Activated CD4-positive, alpha-beta T cell treated with anti-CD3 and anti-CD28 coated beads, Interleukin-2, amount 10 ng/mL, durations not matched to agents 24 days and 14 days (primary cell): ENCODE results near the gene CTDSP1. TPM values are rescaled to one million over a fixed set of nuclear protein-coding genes. Genes with fewer than 3 reads are reported as not detected.

Experiments used
- DNase-seq: peaks from one replicate; pipeline ENCODE4 v3.0.0; 2022
- H3K27ac Mint-ChIP-seq: one replicate; pipeline ENCODE4 v1.8.0; 2022; ENCODE audit warnings: mild to moderate bottlenecking, mixed read lengths
- H3K27me3 Mint-ChIP-seq: one replicate; pipeline ENCODE4 v1.8.0; 2022; ENCODE audit warnings: mixed read lengths
- H3K36me3 Mint-ChIP-seq: one replicate; pipeline ENCODE4 v1.8.0; 2022; ENCODE audit warnings: low read depth, mild to moderate bottlenecking, mixed read lengths
- H3K4me1 Mint-ChIP-seq: one replicate; pipeline ENCODE4 v1.8.0; 2021; ENCODE audit warnings: mixed read lengths
- H3K4me3 Mint-ChIP-seq: one replicate; pipeline ENCODE4 v1.8.0; 2022; ENCODE audit warnings: mild to moderate bottlenecking, moderate library complexity, mixed read lengths
- H3K9me3 Mint-ChIP-seq: one replicate; pipeline ENCODE4 v1.8.0; 2021; ENCODE audit warnings: mixed read lengths
- intact Hi-C: fragments of 100-400 bp; cut with micrococcal nuclease; formaldehyde crosslinking; loops from one replicate; pipeline ENCODE4 v1.15.1; 2023
- total RNA-seq: library from RNA; stranded (reverse); gene quantifications from 2 replicates; pipeline ENCODE4 v1.2.3, GENCODE V29; 2022

The CTDSP1 gene
- total RNA-seq, 1 donor from 2014 or later, result 103 TPM

DNA sequence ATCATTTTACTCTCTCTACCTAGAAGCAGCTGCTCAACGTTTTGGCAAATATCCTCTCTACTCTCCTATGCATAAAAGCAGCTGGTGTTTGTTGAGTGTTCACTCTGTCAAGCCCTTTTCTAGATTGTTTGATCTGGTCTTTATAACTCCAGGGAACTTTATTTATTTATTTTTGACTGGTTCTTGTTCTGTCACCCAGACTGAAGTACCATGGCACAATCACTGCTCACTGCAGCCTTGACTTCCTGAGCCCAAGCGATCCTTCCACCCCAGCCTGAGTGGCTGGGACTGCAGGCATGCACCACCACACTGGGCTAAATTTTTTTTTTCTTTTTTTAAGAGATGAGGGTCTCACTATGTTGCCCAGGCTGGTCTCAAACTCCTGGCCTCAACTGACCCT is 30.3 kb upstream of the CTDSP1 start:
- no peak for DNase-seq
- H3K27me3 Mint-ChIP-seq, result peaks cover 27% of the 10 kb centered on the region
- peaks cover 4% of the 10 kb centered on the region for H3K4me1 Mint-ChIP-seq
- H3K4me3 Mint-ChIP-seq, result peak overlapping the region; percentile 30
- H3K9me3 Mint-ChIP-seq, result no peaks in the 10 kb centered on the region
- H3K27ac Mint-ChIP-seq, result no peak overlapping the region
- H3K36me3 Mint-ChIP-seq, result no peaks in the 10 kb centered on the region
- intact Hi-C loops, result loop anchor here (2.0 to 5.0 kb wide), 2 partner anchors 29 to 77 kb away; partner anchors contain the start of genes CTDSP1 and TMBIM1

DNA sequence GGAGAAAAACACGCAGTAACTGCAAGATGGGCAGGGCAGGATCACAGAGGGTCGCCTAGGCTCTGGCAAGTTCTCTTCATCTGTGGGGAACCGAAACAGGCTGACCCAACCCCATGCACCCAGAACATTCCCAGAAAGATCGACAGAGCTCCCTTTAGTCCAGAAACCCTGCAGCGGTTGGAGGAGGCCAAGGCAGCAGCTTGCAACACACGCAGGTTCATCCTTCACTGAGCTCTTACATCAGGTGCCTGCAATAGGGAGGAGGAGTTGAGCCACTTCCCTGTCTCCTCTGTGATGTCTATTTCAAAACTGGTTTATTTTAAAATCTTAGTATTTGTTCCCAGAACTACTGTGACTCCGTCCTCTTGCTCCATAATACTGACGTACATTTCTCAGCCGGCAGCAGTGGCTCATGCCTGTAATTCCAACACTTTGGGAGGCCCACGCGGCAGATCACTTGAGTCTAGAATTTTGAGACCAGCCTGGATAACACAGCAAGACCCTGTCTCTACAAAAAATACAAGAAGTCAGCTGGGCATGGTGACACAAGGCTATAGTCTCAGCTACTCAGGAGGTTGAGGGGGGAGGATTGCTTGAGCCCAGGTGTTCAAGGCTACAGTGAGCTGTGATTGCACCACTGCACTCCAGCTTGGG is 29.1 kb upstream of the CTDSP1 start:
- intact Hi-C loops, result no loop called here
- peaks cover 23% of the 10 kb centered on the region for H3K27me3 Mint-ChIP-seq
- DNase-seq, result no peak
- peaks cover 4% of the 10 kb centered on the region for H3K4me1 Mint-ChIP-seq
- H3K27ac Mint-ChIP-seq, result no peak overlapping the region
- no peaks in the 10 kb centered on the region for H3K36me3 Mint-ChIP-seq
- H3K9me3 Mint-ChIP-seq, result no peaks in the 10 kb centered on the region
- no peak overlapping the region for H3K4me3 Mint-ChIP-seq

DNA sequence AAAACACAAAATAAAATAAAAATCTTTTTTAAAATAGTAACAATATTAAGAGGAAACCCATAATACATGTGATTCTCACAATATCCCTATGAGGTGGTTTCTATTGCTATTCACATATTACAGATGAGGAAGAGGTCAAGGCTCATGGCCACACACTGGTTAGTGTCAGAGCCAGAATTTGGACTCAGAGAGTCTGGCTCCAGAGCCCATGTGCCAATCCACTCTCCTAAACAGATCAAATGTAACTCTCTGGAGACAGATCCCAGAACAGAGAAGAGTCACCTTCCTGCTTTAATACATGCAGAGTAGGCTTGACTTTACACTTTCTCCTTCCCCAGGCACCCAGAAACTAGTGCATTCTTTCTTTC is 27.7 kb upstream of the CTDSP1 start:
- DNase-seq, result no peak
- Mint-ChIP-seq H3K27me3 (peaks cover 21% of the 10 kb centered on the region), H3K4me3 (no peak overlapping the region), H3K36me3 (no peaks in the 10 kb centered on the region), H3K27ac (no peak overlapping the region), H3K4me1 (peaks cover 4% of the 10 kb centered on the region), H3K9me3 (no peaks in the 10 kb centered on the region)
- intact Hi-C loops, result no loop called here

DNA sequence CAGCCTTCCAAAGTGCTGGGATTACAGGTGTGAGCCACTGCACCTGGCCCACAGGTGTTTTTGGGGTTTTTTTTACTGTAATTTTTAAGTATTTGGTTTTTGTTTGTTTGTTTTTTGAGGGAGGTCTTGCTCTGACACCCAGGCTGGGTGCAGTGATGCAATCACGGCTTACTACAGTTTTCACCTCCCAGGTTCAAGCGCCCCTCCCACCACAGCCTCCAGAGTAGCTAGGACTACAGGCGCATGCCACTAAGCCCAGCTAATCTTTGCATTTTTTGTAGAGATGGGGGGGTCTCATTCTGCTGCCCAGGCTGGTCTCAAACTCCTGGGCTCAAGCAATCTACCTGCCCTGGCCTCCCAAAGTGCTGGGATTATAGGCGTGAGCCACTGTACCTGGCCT is 24.9 kb upstream of the CTDSP1 start:
- DNase-seq, result no peak
- Mint-ChIP-seq H3K27ac (no peak overlapping the region), H3K36me3 (no peaks in the 10 kb centered on the region)

DNA sequence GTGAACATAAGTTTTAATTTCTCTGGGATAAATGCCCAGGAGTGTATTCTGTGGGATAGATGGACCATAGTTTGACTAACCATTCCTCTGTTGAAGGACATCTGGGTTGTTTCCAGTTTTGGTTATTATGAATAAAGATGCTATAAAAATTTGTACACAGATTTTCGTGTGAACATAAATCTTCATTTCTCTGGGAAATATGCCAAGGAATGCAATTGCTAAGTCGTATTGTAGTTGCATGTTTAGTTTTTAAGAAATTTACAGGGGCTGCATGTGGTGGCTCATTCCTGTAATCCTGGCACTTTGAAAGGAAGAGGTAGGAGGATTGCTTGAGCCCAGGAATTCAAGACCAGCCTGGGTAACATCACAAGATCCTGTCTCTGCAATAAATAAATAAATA is 24.5 kb upstream of the CTDSP1 start:
- no peak for DNase-seq
- Mint-ChIP-seq H3K27me3 (peaks cover 22% of the 10 kb centered on the region), H3K4me1 (no peaks in the 10 kb centered on the region), H3K4me3 (no peak overlapping the region), H3K36me3 (no peaks in the 10 kb centered on the region), H3K9me3 (no peaks in the 10 kb centered on the region), H3K27ac (no peak overlapping the region)
- intact Hi-C loops, result no loop called here

More for the DNA sequence above, 24.9 kb upstream of the CTDSP1 start:
- H3K27me3 Mint-ChIP-seq, result peaks cover 23% of the 10 kb centered on the region
- H3K4me3 Mint-ChIP-seq, result no peak overlapping the region
- H3K9me3 Mint-ChIP-seq, result no peaks in the 10 kb centered on the region
- intact Hi-C loops, result no loop called here
- no peaks in the 10 kb centered on the region for H3K4me1 Mint-ChIP-seq

DNA sequence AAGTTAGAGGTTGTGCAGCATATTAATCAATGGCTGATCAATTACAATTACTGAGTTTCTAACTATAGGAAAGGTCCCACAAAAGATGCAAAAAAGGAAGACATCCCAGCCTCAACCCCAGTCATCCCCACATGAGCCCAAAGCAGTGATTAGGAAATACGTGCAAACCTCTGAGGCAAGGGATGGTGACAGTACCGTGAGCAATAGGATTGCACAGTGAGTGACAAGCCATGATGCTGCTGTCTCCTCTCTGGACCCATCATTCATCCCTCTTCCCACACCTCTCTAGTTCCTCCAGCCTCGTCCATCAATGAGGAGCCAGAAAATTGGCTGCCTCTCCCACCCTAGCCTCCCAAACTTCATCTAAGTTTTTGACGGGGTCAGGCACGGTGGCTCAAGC is 21.6 kb upstream of the CTDSP1 start:
- DNase-seq, result no peak
- H3K27ac Mint-ChIP-seq, result no peak overlapping the region
- no peaks in the 10 kb centered on the region for H3K9me3 Mint-ChIP-seq
- H3K4me3 Mint-ChIP-seq, result no peak overlapping the region
- intact Hi-C loops, result no loop called here
- no peaks in the 10 kb centered on the region for H3K36me3 Mint-ChIP-seq
- H3K4me1 Mint-ChIP-seq, result no peaks in the 10 kb centered on the region
- peaks cover 19% of the 10 kb centered on the region for H3K27me3 Mint-ChIP-seq

DNA sequence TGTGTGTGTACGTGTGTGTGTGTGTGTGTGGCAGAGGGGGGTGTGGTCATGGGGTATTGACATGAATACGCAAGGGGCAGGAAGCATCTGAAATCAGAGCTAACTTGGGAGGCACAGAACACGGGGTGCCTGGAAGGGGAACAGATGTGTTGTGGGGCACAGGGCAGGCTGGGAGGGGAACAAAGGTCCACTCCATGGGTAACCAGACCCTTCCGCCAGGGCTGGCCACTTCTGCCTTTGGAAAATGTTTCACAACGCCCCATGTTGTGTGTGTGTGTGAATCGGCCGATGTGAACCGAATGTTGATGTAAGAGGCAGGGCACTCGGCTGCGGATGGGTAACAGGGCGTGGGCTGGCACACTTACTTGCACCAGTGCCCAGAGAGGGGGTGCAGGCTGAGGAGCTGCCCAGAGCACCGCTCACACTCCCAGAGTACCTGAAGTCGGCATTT is 17.7 kb upstream of the CTDSP1 start, which contains the start of gene SLC11A1:
Gene SLC11A1 (plus strand): TSS at position 358 of the 451 bp plus-strand sequence. CDS start 96 bp downstream, outside the sequence.
- Mint-ChIP-seq H3K36me3 (no peaks in the 10 kb centered on the region), H3K4me1 (no peaks in the 10 kb centered on the region), H3K27ac (no peak within 1 kb of the TSS), H3K4me3 (no peak within 1 kb of the TSS), H3K9me3 (no peaks in the 10 kb centered on the region), H3K27me3 (peaks cover 23% of the 10 kb centered on the region)
- intact Hi-C loops, result no loop called here
- no peak for DNase-seq

DNA sequence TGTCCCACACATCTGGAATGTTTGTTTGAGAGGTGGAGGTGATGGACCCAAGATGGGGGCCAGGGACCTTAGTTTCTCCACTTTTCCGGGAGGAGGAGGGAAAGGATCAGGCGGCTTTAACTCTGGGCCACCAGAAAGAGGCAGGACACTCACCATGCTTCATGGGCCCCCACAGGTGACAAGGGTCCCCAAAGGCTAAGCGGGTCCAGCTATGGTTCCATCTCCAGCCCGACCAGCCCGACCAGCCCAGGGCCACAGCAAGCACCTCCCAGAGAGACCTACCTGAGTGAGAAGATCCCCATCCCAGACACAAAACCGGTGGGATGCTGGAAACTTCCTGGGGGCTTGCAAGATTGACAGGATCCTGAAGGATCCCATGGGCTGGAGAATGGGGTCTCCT is 16.9 kb upstream of the CTDSP1 start:
- H3K4me1 Mint-ChIP-seq, result peaks cover 4% of the 10 kb centered on the region
- H3K9me3 Mint-ChIP-seq, result no peaks in the 10 kb centered on the region
- no peak overlapping the region for H3K4me3 Mint-ChIP-seq
- intact Hi-C loops, result no loop called here
- no peaks in the 10 kb centered on the region for H3K36me3 Mint-ChIP-seq
- DNase-seq, result no peak
- H3K27ac Mint-ChIP-seq, result no peak overlapping the region
- peaks cover 27% of the 10 kb centered on the region for H3K27me3 Mint-ChIP-seq

DNA sequence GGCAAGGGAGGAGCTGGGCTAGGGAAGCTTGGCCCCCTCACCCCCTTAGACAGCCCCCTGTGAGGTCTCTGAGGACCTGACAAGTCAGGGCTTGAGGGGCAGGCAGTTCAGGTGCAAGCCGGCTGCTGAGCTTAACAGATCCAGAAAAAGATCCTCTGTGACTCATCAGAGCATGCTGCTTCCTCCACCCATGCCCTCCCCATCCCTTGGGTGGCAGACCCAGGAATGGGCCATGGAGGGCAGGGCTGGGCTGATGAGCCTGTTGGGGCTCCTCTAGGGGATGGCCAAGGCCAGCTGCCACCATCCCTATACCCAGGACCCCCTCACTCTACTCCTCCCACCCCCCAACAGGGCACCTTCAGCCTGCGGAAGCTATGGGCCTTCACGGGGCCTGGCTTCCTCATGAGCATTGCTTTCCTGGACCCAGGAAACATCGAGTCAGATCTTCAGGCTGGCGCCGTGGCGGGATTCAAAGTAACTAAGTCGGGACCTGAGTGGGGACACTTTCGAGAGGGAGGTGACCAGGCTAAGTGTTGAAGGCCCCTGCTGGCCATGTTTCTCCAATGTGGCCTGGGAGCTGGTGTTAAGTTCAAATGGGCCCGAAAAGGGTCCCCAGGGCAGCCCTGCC is 15.7 kb upstream of the CTDSP1 start:
- DNase-seq, result no peak
- intact Hi-C loops, result no loop called here
- Mint-ChIP-seq H3K27ac (no peak overlapping the region), H3K4me1 (peaks cover 4% of the 10 kb centered on the region), H3K4me3 (no peak overlapping the region), H3K9me3 (no peaks in the 10 kb centered on the region), H3K36me3 (no peaks in the 10 kb centered on the region), H3K27me3 (peaks cover 18% of the 10 kb centered on the region)

DNA sequence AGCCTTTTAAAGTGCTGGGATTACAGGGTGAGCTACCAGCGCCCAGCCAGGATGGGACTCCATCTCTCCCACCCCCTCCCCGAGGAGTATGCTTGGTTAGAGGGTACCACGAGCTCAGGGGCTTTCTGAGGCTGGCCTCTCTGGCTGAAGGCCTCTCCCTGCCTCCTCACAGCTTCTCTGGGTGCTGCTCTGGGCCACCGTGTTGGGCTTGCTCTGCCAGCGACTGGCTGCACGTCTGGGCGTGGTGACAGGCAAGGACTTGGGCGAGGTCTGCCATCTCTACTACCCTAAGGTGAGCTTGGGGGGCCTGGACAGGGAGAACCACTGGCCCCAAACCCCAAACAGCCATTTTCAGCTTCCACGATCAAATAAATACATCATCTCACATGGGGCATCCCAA is 14.7 kb upstream of the CTDSP1 start:
- no peak for DNase-seq
- Mint-ChIP-seq H3K4me1 (peaks cover 4% of the 10 kb centered on the region), H3K27ac (no peak overlapping the region), H3K4me3 (no peak overlapping the region), H3K27me3 (peaks cover 15% of the 10 kb centered on the region), H3K9me3 (no peaks in the 10 kb centered on the region), H3K36me3 (no peaks in the 10 kb centered on the region)
- intact Hi-C loops, result no loop called here

DNA sequence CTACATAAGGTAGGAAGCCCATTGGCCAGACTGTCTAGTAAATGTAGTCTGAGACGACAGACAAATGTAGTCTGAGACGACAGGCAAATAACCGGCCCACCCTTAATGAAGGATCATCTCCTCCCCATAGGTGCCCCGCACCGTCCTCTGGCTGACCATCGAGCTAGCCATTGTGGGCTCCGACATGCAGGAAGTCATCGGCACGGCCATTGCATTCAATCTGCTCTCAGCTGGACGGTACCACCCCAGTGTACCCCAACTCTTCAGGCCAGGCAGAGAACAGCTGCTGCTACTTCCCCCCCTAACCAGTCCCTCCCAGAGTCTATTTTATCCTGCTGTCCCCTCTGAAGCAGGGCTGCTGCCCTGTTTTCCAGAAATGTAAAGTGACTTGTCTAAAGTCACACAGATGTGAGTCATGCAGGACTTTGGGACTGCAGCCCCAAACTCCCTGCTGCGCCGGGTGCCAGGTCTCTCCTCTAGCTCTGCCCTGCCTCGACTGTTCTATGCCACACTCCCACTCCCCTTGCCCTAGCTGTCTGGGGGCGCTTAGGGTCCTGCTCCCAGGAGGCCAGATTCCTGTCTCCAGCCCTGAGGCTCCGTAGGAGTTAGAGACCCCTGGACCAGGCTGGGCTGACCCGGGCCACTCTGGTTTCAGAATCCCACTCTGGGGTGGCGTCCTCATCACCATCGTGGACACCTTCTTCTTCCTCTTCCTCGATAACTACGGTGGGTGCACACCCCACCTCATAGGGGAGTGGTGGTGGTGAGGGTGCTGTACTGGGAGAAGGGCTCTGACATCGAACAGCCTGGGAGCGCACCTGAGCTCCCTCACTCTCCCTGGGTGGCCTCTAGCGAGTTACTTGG is 12.9 kb upstream of the CTDSP1 start:
- no peak for DNase-seq
- H3K4me3 Mint-ChIP-seq, result no peak overlapping the region
- intact Hi-C loops, result no loop called here
- H3K27me3 Mint-ChIP-seq, result peaks cover 11% of the 10 kb centered on the region
- H3K9me3 Mint-ChIP-seq, result no peaks in the 10 kb centered on the region
- H3K36me3 Mint-ChIP-seq, result no peaks in the 10 kb centered on the region
- H3K4me1 Mint-ChIP-seq, result peaks cover 4% of the 10 kb centered on the region
- no peak overlapping the region for H3K27ac Mint-ChIP-seq

DNA sequence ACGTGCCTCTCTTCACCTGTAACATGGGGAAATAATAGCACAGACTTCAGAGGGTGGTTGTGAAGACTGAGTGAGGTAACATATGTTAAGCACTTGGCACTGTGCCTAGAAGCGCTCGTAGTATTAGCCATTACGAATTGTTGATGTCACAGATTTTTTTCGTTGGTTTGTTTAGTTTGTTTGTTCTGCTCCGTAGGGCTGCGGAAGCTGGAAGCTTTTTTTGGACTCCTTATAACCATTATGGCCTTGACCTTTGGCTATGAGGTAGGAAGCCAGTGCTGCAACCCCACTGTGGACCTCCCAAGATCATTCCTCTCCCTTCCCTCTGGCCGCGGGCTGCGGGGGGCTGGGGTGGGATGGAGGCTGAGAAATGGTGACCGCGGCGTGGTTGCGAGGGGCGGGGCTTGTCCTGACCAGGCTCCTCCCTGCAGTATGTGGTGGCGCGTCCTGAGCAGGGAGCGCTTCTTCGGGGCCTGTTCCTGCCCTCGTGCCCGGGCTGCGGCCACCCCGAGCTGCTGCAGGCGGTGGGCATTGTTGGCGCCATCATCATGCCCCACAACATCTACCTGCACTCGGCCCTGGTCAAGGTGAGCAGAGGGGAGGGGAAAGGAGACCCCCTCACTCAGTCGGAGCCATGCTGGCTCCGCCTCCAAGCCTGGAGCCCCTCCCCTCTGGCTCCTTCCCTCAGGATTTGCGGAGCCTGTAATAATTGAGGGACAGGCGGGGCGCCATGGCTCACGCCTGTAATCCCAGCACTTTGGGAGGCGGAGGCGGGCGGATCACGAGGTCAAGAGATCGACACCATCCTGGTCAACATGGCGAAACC is 12.1 kb upstream of the CTDSP1 start:
- intact Hi-C loops, result no loop called here
- H3K27ac Mint-ChIP-seq, result no peak overlapping the region
- DNase-seq, result no peak
- H3K27me3 Mint-ChIP-seq, result peaks cover 10% of the 10 kb centered on the region
- H3K36me3 Mint-ChIP-seq, result no peaks in the 10 kb centered on the region
- H3K9me3 Mint-ChIP-seq, result no peaks in the 10 kb centered on the region
- H3K4me1 Mint-ChIP-seq, result peaks cover 4% of the 10 kb centered on the region
- H3K4me3 Mint-ChIP-seq, result no peak overlapping the region

DNA sequence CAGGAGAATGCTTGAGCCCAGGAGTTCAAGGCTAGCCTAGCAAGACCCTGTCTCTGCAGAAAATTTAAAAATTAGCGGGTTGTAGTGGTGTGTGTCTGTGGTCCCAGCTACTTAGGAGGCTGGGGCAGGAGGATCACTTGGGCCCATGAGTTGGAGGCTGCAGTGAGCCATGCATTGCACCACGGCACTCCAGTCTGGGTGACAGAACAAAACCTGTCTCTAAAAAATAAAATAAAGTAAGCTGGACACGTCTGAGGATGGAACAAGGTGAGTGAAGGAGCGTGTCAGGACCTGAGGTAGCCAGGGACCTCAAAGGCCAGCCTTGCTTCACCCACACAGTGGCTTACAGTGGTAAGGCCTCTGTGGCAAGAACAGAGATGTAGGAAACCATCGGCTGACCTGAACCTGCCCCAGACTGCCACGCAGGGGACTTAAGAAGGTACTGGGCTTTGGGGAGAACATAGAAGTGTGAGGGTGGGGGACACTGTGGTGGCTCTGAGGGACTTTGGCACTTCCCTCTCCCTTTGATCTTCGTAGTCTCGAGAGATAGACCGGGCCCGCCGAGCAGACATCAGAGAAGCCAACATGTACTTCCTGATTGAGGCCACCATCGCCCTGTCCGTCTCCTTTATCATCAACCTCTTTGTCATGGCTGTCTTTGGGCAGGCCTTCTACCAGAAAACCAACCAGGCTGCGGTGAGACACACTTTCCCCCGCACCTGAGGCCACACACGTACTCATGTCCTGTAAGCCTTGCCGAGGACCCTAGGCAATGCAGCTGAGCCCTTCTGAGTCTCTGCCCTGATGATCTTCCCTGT is 10.1 kb upstream of the CTDSP1 start:
- no peaks in the 10 kb centered on the region for H3K36me3 Mint-ChIP-seq
- peaks cover 9% of the 10 kb centered on the region for H3K4me1 Mint-ChIP-seq
- intact Hi-C loops, result no loop called here
- H3K4me3 Mint-ChIP-seq, result no peak overlapping the region
- peaks cover 10% of the 10 kb centered on the region for H3K27me3 Mint-ChIP-seq
- DNase-seq, result no peak
- H3K27ac Mint-ChIP-seq, result no peak overlapping the region
- H3K9me3 Mint-ChIP-seq, result no peaks in the 10 kb centered on the region
